Kidney glomerular epithelial cell (primary cell): ENCODE data around the gene CXCL8.
"Not testable (repeated sequence)": the region's sequence is repeated elsewhere in the genome, so short reads cannot be mapped to it uniquely, and the experiment has no call there.

Experiments
- DNase-seq: peaks from one replicate; lab custom pipeline; 2025; lab: John Stamatoyannopoulos, UW

The CXCL8 gene

GRCh38 chr4:73740353-73740778, at the start of gene CXCL8:
TSS of gene CXCL8 (plus strand) at chr4:73740569. CDS start at chr4:73740659, 90 bp downstream.
- DNase-seq = peak; percentile 69

GRCh38 chr4:73691201-73691600, 49.2 kb upstream of the CXCL8 start:
- DNase-seq = not testable (repeated sequence)

GRCh38 chr4:73691759-73692158, 48.6 kb upstream of the CXCL8 start:
- DNase-seq = no peak

- DNase-seq = no peak
These were observed 48.1 kb upstream of the CXCL8 start for GRCh38 chr4:73692254-73692653.

GRCh38 chr4:73692701-73693100, 47.7 kb upstream of the CXCL8 start:
- DNase-seq = no peak

- DNase-seq = no peak
These were observed 46.6 kb upstream of the CXCL8 start for GRCh38 chr4:73693811-73694210.

GRCh38 chr4:73698217-73698616, 42.2 kb upstream of the CXCL8 start:
- peak; percentile 86 for DNase-seq

- peak; percentile 14 for DNase-seq
These were observed 39.3 kb upstream of the CXCL8 start for GRCh38 chr4:73701116-73701515.

- no peak for DNase-seq
These were observed 37.5 kb upstream of the CXCL8 start for GRCh38 chr4:73702796-73703287.

- no peak for DNase-seq
These were observed 37.0 kb upstream of the CXCL8 start for GRCh38 chr4:73703320-73703719.

GRCh38 chr4:73704314-73705055, 35.9 kb upstream of the CXCL8 start:
- DNase-seq = peak; percentile 89

- peak; percentile 94 for DNase-seq
These were observed 35.3 kb upstream of the CXCL8 start for GRCh38 chr4:73705056-73705432.

GRCh38 chr4:73705721-73706120, 34.6 kb upstream of the CXCL8 start:
- DNase-seq = no peak

GRCh38 chr4:73706811-73707210, 33.6 kb upstream of the CXCL8 start:
- no peak for DNase-seq

GRCh38 chr4:73707269-73707875, 33.0 kb upstream of the CXCL8 start:
- DNase-seq = no peak

- DNase-seq = peak; percentile 57
These were observed 32.3 kb upstream of the CXCL8 start for GRCh38 chr4:73707918-73708577.

GRCh38 chr4:73709451-73710033, 30.8 kb upstream of the CXCL8 start:
- no peak for DNase-seq

- DNase-seq = no peak
These were observed 30.3 kb upstream of the CXCL8 start for GRCh38 chr4:73710094-73710493.

GRCh38 chr4:73711989-73712388, 28.4 kb upstream of the CXCL8 start:
- DNase-seq = no peak

- DNase-seq = no peak
These were observed 26.7 kb upstream of the CXCL8 start for GRCh38 chr4:73713650-73714049.

- DNase-seq = no peak
These were observed 25.7 kb upstream of the CXCL8 start for GRCh38 chr4:73714647-73715046.

- DNase-seq = no peak
These were observed 24.7 kb upstream of the CXCL8 start for GRCh38 chr4:73715659-73716058.
